Measurements from ENCODE around the gene CDC27.
"Not testable (repeated sequence)": the region's sequence is repeated elsewhere in the genome, so short reads cannot be mapped to it uniquely, and the experiment has no call there.

DNA sequence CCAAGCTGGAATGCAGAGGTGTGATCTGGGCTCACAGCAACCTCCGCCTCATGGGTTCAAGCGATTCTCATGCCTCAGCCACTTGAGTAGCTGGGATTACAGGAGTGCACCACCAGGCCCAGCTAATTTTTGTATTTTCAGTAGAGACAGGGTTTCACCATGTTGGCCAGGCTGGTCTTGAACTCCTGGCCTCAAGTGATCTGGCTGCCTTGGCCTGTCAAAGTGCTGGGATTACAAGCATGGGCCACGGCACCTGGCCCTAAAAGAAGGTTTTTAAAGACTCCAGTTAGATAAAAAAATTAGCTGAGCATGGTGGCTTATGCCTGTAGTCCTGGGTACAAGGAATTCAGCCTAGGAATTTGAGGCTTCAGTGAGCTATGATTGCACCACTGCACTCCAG lies 62.3 kb downstream of the CDC27 start:
- TF ChIP-seq, protein P1, sequence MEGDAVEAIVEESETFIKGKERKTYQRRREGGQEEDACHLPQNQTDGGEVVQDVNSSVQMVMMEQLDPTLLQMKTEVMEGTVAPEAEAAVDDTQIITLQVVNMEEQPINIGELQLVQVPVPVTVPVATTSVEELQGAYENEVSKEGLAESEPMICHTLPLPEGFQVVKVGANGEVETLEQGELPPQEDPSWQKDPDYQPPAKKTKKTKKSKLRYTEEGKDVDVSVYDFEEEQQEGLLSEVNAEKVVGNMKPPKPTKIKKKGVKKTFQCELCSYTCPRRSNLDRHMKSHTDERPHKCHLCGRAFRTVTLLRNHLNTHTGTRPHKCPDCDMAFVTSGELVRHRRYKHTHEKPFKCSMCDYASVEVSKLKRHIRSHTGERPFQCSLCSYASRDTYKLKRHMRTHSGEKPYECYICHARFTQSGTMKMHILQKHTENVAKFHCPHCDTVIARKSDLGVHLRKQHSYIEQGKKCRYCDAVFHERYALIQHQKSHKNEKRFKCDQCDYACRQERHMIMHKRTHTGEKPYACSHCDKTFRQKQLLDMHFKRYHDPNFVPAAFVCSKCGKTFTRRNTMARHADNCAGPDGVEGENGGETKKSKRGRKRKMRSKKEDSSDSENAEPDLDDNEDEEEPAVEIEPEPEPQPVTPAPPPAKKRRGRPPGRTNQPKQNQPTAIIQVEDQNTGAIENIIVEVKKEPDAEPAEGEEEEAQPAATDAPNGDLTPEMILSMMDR (IDR thresholded peaks at IDR 0.05), result not testable (repeated sequence)
- TF ChIP-seq POLR2AphosphoS5 (IDR thresholded peaks at IDR 0.05; ENCODE audit: low read depth, low read length), result not testable (repeated sequence)
- TF ChIP-seq, protein P2, sequence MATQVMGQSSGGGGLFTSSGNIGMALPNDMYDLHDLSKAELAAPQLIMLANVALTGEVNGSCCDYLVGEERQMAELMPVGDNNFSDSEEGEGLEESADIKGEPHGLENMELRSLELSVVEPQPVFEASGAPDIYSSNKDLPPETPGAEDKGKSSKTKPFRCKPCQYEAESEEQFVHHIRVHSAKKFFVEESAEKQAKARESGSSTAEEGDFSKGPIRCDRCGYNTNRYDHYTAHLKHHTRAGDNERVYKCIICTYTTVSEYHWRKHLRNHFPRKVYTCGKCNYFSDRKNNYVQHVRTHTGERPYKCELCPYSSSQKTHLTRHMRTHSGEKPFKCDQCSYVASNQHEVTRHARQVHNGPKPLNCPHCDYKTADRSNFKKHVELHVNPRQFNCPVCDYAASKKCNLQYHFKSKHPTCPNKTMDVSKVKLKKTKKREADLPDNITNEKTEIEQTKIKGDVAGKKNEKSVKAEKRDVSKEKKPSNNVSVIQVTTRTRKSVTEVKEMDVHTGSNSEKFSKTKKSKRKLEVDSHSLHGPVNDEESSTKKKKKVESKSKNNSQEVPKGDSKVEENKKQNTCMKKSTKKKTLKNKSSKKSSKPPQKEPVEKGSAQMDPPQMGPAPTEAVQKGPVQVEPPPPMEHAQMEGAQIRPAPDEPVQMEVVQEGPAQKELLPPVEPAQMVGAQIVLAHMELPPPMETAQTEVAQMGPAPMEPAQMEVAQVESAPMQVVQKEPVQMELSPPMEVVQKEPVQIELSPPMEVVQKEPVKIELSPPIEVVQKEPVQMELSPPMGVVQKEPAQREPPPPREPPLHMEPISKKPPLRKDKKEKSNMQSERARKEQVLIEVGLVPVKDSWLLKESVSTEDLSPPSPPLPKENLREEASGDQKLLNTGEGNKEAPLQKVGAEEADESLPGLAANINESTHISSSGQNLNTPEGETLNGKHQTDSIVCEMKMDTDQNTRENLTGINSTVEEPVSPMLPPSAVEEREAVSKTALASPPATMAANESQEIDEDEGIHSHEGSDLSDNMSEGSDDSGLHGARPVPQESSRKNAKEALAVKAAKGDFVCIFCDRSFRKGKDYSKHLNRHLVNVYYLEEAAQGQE (IDR thresholded peaks at IDR 0.05; ENCODE audit: insufficient read depth in 1 of 2, low read depth in 2 of 2, low read length in 1 of 2), result not testable (repeated sequence)

All from Panc1 (cell line).